Fibroblast of skin of left biceps (primary cell): ENCODE measurements around the gene BCAM.

Source experiments
- DNase-seq, 2 experiments: peaks; one replicate each; pipeline ENCODE4 v3.0.0-alpha.2; 2013; ENCODE audit warnings: low read depth in 2 of 2

BCAM gene

DNA sequence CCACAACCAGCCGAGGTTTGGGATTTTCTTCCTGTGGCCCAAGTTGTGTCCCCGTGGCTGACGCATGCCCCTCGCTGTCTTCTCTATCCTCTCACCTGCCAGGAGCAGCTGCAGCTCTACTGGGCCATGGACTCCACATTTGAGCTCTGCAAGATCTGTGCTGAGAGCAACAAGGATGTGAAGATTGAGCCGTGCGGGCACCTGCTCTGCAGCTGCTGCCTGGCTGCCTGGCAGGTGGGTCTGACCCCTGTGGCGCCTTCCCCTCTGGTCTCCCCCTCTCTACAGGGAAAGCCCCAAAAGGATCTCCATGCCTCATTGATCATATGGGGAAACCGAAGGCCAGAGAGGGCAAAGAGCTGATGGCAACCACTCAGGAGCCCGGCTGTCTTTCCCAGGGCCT is 16.6 kb upstream of the BCAM start:
- DNase-seq, result no peak

GRCh38 chr19:44794610-44795009 is 14.3 kb upstream of the BCAM start:
- DNase-seq, result no peak

DNA sequence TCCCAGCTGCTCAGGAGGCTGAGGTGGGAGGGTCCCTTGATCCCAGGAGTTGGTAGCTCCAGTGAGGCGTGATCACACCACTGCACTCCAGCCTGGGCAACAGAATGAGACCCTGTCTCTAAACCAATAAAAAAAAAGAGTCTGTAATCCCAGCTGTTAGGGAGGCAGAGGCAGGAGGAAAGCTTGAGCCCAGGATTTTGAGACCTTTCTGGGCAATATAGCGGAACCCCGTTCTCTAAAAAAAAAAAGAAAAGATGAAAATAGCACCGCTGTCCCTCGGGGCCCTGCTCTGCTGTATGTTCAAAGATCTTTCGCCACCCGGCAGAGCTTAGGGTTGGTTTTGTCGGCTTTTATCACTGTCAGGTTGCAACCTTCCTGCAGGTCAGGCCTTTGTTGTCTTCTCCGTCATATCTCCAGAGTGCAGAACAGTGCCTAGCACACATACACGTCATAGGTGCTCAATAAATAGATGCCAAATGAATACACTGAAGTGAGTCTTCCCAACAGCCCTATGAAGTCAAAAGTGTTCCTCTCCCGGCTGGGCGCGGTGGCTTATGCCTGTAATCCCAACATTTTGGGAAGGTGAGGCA is 13.4 kb upstream of the BCAM start:
- DNase-seq, result no peak

DNA sequence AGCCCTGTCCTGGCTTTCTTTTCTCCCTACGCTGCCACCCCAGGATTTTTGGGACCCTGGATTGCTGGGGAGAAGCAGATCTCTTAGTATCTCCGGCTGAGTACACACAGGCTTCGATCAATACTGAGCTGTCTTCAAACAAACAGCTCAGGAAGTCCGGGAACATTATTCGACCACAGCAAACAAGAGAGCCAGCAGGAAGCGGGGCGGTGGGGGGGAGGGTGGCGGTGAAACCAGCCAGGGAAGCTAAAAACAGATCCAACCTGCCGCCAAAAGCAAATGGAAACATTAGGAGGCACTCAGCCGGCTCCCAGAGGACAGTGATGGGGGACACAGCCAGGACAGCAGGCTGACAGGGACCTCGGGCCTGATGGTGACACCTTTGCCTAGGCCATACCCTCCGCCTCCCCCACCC is 12.2 kb upstream of the BCAM start:
- no peak for DNase-seq

DNA sequence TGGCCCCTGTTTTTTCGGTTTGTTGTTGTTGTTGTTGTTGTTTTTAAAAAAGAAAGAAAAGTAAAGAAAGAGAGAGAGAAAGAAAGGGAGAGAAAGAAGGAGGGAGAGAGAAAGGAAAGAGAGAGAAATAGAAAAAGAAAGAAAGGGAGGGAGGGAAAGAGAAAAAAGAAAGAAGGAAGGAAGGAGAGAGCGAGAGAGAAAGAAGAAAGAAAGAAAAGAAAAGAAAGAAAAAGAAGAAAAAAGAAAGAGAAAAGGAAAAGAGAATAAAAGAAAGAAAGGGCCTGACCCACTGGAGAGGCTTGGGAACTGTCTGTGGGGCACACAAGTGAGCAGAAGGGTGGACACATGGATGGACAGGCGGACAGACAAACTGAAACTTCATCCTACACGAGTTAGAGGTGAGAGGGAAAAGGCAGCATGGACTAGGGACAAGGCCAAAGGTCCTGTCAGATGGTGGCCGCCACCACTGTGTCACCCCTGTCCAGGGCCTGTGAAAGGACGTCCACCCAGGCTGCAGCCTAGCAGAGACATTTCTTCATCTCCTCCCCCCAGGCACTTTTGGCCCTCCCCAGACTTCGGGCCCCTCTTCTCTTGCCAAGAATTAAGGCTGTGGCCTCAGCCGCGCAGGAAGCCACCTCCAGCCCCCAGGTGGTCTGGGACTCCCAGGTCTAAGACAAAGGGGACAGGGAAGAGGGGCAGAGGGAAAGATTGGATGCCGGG is 9.1 kb upstream of the BCAM start:
- no peak for DNase-seq

GRCh38 chr19:44800461-44800860 is 8.4 kb upstream of the BCAM start:
- peak; percentile 21 to 22 for DNase-seq

DNA sequence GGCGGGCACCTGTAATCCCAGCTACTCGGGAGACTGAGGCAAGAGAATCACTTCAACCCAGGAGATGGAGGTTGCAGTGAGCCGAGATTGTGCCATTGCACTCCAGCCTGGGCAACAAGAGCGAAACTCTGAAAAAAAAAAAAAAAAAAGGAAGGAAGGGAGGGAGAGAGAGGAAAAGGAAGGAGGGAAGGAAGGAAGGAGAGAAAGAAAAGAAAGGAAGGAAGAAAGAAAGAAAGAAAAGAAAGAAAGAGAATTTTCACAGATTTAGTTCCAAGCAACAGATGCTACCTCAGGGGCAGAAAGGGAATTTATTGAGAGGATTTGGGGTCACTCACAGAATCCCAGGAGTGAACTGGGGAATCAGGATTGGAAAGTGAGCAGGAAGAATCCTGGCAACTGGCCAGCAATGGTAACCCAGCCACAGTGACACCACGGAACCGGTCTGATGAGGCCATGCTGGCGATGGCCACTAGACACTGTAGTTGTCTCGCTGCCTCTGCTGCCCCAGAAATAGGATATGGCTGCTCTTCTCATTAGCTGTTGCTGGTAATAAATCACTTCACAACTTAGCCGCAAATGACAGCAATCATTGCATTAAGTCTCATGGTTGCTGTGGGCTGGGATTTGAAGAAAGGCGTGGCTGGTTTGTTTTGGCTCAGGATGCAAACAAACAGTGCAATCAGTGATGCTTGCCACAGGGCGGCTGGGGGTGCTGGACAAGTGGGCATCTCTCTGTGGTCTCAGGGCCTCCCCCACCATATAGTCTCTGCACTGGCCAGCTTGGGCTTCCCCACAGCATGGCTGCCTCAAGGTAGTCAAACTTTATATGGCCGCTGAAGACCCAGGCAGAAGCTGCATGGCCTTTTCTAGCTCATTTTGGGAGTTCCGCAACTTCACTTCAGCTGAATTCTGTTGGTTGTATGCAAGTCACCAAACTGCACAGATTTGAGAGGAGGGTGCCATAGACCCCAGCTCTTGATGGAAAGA is 5.2 kb upstream of the BCAM start:
- DNase-seq, result no peak

DNA sequence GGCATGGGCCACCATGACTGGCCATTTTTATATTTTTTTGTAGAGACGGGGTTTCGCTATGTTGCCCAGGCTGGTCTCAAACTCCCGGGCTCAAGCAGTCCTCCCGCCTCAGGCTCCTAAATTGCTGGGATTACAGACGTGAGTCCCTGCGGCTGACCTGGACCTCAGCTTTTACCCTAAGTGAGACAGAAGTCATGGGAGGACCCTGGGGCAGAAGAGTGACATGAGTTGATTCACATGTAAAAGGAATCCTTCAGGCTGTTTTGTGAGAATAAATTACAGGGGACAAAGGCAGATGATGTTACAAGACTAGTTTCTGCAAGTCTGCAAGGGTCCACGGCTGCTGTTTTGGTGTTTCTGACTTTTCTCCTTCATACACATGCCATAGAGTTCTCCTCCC is 2.6 kb upstream of the BCAM start:
- DNase-seq, result no peak

- no peak for DNase-seq
Measured at GRCh38 chr19:44807162-44807561, 1.7 kb upstream of the BCAM start.

DNA sequence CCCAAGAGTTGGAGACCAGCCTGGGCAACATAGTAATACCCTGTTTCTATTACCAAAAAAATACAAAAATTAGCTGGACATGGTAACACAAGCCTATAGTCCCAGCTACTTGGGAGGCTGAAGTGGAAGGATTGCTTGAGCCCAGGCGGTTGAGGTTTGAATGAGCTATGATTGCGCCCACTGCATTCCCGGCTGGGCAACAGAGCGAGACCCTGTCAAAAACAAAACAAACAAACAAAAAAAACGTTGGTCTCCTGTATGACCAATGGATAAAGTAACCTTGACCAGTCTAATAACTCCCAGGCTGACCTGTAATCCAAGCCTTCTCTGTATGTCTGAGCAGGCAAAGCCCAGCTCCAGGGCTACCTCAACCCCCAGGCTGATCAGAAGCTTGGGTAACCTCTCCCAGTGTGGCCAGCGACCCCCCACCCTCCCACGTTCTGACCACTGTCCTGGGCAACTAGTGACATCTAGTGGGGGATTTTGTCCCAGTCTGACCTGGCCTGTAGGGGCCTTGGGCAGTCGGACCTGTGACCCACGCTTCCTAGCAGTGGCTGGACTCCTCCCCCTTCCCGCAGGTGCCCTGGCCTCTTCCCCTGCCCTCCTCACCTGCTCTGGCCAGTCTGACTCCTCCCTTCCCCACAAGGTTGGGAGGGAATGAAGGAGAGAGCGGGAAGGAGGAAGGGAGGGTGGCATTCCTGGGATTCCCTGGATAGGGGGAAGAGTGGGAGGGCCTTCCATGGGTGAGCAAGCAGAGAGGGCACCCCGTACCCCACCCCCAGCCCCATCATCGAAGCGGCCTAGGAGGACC is 1.0 kb upstream of the BCAM start:
- no peak for DNase-seq

DNA sequence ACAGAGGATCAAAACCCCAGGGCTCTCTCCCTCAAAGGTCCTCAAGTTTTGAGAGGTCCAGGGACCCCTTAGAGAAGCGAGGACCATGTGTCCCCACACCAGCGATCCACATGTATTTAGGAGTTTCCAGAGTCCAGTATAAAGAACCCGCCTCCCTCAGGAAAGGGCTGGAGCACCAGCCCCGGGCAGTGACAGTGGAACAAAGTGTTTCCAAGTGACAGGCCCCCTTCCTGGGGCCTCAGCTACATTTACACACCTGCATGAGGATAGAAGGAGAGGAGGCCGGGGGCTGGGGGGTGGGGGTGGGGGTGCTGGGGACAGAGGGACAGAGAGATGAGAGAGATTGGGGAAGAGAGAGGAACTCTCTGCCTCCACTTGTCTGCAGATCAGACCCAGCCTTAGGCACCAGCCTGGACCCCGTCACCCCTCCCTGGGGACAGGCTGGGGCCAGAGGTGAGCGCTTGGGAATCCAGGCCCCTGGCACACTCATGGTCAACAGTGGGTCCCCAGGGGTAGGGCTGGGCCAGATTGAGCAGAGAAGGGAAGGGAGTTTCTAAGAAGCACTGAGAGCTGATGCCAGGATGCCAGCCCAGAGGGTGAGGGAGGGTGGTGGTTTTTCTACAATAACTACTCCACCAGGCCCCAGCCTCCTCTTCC is 802 bp downstream of the BCAM start:
- DNase-seq, result no peak

DNA sequence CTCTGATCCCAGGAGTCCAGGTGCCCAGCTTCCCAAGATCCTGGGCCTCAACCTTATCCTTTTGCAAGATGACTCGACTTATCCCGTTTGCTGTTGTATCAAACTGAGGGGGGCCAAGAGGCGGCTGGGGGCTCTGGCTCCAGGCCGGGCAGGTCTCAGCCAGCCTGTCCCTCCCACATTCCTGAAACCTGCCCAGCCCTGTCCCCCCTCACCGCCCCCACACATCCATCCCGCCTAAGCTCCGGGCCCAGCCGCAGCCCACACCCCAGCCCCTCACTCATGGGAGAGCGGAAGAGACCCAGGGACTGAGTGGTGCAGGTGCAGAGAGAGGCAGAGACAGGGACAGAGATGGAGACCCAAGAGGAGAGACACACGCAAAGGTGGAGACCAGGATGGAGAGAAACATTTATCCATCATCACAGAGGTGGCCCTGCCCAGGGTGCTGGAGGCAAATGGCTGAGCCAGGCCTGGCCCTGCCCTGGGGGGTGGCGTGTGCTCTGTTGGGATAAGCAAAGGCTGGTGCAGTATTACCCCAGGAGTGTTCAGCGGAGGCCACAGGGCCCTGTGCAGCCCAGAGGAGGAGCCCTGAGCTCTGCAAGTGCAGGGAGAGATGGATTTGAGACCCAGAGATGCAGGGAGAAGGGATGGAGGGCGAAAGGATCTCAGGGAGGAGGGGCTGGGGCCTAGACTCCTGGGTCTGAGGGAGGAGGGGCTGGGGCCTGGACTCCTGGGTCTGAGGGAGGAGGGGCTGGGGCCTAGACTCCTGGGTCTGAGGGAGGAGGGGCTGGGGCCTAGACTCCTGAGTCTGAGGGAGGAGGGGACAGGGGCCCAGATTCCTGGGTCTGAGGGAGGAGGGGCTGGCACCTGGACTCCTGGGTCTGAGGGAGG is 1.6 kb downstream of the BCAM start:
- no peak for DNase-seq

GRCh38 chr19:44811122-44811419 is 2.2 kb downstream of the BCAM start:
- no peak for DNase-seq

DNA sequence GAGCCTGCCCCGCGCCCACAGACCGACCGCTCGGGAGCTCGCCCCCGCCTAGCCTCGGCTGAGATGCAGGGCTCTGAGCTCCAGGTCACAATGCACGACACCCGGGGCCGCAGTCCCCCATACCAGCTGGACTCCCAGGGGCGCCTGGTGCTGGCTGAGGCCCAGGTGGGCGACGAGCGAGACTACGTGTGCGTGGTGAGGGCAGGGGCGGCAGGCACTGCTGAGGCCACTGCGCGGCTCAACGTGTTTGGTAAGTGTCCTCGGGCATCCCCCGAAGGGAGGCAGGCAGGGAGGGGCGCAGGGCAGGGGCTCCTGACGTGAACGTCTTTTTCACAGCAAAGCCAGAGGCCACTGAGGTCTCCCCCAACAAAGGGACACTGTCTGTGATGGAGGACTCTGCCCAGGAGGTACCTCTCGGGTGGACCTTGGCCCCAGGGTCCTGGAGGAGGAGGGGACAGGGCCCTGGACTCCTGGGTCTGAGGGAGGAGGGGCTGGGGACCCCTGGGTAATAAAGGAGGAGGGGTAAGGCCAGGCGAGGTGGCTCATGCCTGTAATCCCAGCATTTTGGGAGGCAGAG is 3.3 kb downstream of the BCAM start:
- DNase-seq, result no peak

- DNase-seq, result no peak
Measured at GRCh38 chr19:44813070-44813840, 4.4 kb downstream of the BCAM start.

GRCh38 chr19:44813841-44814470 is 5.1 kb downstream of the BCAM start:
- no peak for DNase-seq

- no peak for DNase-seq
Measured at GRCh38 chr19:44814517-44814916, 5.6 kb downstream of the BCAM start.

GRCh38 chr19:44816301-44816700 is 7.4 kb downstream of the BCAM start:
- DNase-seq, result no peak
